Measurements from ENCODE around the gene OTP. TPM values are rescaled to one million over a fixed set of nuclear protein-coding genes. Genes with fewer than 3 reads are reported as not detected.

Gene OTP
- total RNA-seq, 1 donor from 2014 or later: 0.16 TPM

DNA sequence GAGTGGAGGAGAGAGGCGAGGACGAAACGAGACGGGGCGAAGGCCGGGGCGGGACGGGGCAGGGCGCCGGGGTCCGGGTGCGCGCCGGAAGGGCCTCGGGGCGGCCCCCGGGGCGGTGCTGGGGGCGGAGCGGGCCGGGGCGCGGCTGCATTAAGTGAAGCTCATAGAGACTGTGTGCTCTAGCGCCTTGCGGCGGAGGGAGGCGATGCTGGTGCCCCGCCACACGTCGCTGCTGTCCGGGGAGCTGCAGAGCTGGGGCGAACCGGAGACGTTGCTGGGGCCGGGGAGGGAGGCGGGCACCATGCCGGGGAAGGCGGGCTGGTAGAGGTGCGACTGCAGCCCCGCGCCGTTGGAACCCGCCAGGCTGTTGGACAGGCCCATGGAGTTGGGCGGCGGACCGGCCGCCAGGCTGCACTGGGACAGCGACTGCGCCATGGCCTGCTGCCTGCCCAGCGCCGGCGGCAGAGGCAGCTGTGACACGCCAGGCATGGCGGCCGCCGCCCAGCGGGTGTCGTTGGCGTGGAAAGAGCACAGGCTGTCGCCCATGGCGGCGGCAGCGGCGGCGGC lies 8.3 kb downstream of the OTP start:
- Mint-ChIP-seq H3K4me3 (ENCODE audit: unreplicated experiment) (peak overlapping the region; percentile 60), H3K36me3 (ENCODE audit: low read depth, unreplicated experiment) (peaks cover 4% of the 10 kb centered on the region), H3K4me1 (ENCODE audit: low read depth, unreplicated experiment) (peaks cover 4% of the 10 kb centered on the region), H3K9me3 (ENCODE audit: unreplicated experiment) (peaks cover 21% of the 10 kb centered on the region), H3K27ac (ENCODE audit: unreplicated experiment) (no peak overlapping the region), H3K27me3 (ENCODE audit: low read depth, unreplicated experiment) (peaks cover 75% of the 10 kb centered on the region)
- Histone ChIP-seq H4K20me1 (ENCODE audit: insufficient read depth, low read length) (peaks cover 5% of the 10 kb centered on the region), H3K36me3 (ENCODE audit: insufficient read depth, low read length) (no peaks in the 10 kb centered on the region), H2AFZ (ENCODE audit: low read depth, low read length) (peak overlapping the region; percentile 45), H3K4me1 (ENCODE audit: insufficient read depth, low read length) (peaks cover 9% of the 10 kb centered on the region), H3K9me3 (ENCODE audit: insufficient read depth, low read depth, low read length) (peaks cover 12% of the 10 kb centered on the region), H3K4me3 (ENCODE audit: insufficient read depth, low read depth, low read length) (no peak overlapping the region), H3K9ac (ENCODE audit: low read length) (no peak overlapping the region), H3K79me2 (ENCODE audit: insufficient read depth, low read length) (no peaks in the 10 kb centered on the region), H3K27me3 (ENCODE audit: insufficient read depth, low read length) (peaks cover 90% of the 10 kb centered on the region), H3K27ac (ENCODE audit: low read depth, low read length) (no peak overlapping the region), H3K4me2 (ENCODE audit: low read length) (peak overlapping the region; percentile 74)
- DNase-seq (ENCODE audit: low read depth): no peak
- TF ChIP-seq CTCF (IDR thresholded peaks at IDR 0.05; ENCODE audit: insufficient read depth, low read depth, low read length) (no peak), EZH2 (IDR thresholded peaks at IDR 0.05; ENCODE audit: insufficient read depth, low read length) (peak; percentile 87)
- no peak for FAIRE-seq

DNA sequence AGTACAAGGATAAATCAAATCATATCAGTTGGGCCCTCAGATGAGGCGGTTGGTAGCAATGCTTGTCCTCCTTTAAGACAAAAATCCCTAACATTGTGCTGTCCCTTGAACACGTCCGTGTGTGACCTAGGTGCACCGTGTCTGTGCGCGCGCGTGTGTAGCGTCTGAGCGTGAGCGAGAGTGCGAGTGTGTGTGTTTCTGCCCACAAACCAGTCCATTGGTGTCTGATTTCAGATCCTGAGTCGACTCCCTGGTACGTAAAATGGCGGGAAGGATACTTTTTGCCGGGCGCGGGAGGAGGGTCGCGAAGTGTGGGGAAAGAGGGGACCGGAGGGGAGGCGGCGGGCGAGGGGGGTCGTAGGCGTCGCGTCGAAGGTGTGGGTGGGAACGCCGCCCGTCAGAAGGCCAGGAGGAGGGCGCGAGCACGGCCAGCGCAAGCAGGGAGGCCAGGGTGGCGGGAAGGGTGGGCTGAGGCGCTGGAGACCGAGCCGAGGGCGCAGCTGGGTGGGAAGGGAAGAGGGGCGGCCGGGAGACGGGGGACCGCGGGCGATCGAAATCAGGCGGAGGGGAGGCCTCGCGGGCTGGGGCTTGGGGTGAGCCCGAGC lies 8.9 kb downstream of the OTP start:
- no peak overlapping the region for H2AFZ ChIP-seq (ENCODE audit: low read depth, low read length)
- H4K20me1 ChIP-seq (ENCODE audit: insufficient read depth, low read length): peaks cover 5% of the 10 kb centered on the region
- Mint-ChIP-seq H3K27ac (ENCODE audit: unreplicated experiment) (peak overlapping the region; percentile 96), H3K27me3 (ENCODE audit: low read depth, unreplicated experiment) (peaks cover 76% of the 10 kb centered on the region), H3K4me1 (ENCODE audit: low read depth, unreplicated experiment) (peaks cover 4% of the 10 kb centered on the region), H3K9me3 (ENCODE audit: unreplicated experiment) (peaks cover 21% of the 10 kb centered on the region), H3K4me3 (ENCODE audit: unreplicated experiment) (peak overlapping the region; percentile 73), H3K36me3 (ENCODE audit: low read depth, unreplicated experiment) (peaks cover 4% of the 10 kb centered on the region)
- TF ChIP-seq EZH2 (IDR thresholded peaks at IDR 0.05; ENCODE audit: insufficient read depth, low read length): peak; percentile 26
- TF ChIP-seq CTCF (IDR thresholded peaks at IDR 0.05; ENCODE audit: insufficient read depth, low read depth, low read length): no peak
- peaks cover 93% of the 10 kb centered on the region for H3K27me3 ChIP-seq (ENCODE audit: insufficient read depth, low read length)
- H3K27ac ChIP-seq (ENCODE audit: low read depth, low read length): no peak overlapping the region
- FAIRE-seq (no peak), DNase-seq (ENCODE audit: low read depth) (no peak)
- no peaks in the 10 kb centered on the region for H3K36me3 ChIP-seq (ENCODE audit: insufficient read depth, low read length)
- peaks cover 9% of the 10 kb centered on the region for H3K4me1 ChIP-seq (ENCODE audit: insufficient read depth, low read length)
- peaks cover 12% of the 10 kb centered on the region for H3K9me3 ChIP-seq (ENCODE audit: insufficient read depth, low read depth, low read length)
- no peak overlapping the region for H3K9ac ChIP-seq (ENCODE audit: low read length)
- H3K79me2 ChIP-seq (ENCODE audit: insufficient read depth, low read length): no peaks in the 10 kb centered on the region
- peak overlapping the region; percentile 74 for H3K4me2 ChIP-seq (ENCODE audit: low read length)
- H3K4me3 ChIP-seq (ENCODE audit: insufficient read depth, low read depth, low read length): no peak overlapping the region
